ENCODE results near the gene HLA-DMA. TPM values are rescaled to one million over a fixed set of nuclear protein-coding genes. Genes with fewer than 3 reads are reported as not detected.
A peak's percentile ranks its signal among the peaks of the same experiment; 100 is the strongest.

HLA-DMA gene
- total and polyA plus RNA-seq, 9 of the 15 experiments (the other 6 are each of a cell fraction or from before 2014, with no cell fraction given) = 0.13 to 0.83 (median 0.51) TPM

DNA sequence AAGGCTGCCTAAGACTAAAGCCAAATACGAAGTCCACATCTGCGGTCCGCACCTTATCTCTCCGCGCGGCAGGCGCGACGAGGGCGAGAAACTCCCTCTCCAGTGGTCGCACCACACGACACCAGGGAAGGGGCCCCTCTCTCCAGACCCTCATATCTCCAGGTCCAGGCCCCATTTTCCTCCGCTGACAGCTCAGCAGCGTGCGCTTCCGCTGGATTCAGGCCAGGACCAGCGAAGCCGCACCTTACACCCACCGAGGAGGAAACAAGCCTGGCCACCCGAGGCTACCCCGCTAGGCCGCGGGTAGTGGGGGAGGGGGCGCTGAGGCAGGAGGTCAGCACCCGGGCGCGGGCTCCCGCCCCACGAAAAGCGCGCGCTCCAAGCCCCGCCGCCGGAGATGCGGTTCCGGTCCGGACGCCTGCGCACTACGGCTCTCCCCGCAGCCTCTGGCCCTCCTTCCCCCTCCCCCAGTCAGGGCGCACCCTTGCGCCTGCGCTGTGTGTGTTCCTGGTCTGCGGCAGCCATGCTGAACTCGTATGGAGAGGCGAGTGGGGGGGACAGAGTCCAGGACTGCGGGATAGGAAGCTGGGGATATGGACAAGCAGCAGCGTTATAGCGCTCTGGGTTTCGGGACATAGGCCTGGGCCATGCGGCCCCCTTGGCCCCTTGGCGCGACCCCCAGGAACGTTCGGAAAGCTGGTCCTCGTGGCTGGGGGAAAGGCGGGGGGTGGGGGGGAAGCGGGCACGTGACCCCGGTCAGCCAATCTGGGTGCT, 15.4 kb upstream of the HLA-DMA start, which contains the start of gene BRD2 (continued):
- TF ChIP-seq, protein P1, sequence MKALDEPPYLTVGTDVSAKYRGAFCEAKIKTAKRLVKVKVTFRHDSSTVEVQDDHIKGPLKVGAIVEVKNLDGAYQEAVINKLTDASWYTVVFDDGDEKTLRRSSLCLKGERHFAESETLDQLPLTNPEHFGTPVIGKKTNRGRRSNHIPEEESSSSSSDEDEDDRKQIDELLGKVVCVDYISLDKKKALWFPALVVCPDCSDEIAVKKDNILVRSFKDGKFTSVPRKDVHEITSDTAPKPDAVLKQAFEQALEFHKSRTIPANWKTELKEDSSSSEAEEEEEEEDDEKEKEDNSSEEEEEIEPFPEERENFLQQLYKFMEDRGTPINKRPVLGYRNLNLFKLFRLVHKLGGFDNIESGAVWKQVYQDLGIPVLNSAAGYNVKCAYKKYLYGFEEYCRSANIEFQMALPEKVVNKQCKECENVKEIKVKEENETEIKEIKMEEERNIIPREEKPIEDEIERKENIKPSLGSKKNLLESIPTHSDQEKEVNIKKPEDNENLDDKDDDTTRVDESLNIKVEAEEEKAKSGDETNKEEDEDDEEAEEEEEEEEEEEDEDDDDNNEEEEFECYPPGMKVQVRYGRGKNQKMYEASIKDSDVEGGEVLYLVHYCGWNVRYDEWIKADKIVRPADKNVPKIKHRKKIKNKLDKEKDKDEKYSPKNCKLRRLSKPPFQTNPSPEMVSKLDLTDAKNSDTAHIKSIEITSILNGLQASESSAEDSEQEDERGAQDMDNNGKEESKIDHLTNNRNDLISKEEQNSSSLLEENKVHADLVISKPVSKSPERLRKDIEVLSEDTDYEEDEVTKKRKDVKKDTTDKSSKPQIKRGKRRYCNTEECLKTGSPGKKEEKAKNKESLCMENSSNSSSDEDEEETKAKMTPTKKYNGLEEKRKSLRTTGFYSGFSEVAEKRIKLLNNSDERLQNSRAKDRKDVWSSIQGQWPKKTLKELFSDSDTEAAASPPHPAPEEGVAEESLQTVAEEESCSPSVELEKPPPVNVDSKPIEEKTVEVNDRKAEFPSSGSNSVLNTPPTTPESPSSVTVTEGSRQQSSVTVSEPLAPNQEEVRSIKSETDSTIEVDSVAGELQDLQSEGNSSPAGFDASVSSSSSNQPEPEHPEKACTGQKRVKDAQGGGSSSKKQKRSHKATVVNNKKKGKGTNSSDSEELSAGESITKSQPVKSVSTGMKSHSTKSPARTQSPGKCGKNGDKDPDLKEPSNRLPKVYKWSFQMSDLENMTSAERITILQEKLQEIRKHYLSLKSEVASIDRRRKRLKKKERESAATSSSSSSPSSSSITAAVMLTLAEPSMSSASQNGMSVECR (CRISPR knock-in tag; IDR thresholded peaks at IDR 0.05) = peak; percentile 89
- TF ChIP-seq MAFG (tag; conservative IDR thresholded peaks at IDR 0.05) (no peak), IRF2 (CRISPR knock-in tag; IDR thresholded peaks at IDR 0.05) (no peak), FUS (optimal IDR thresholded peaks at IDR 0.05; ENCODE audit: low read depth, low read length) (no peak), SMC3 (conservative IDR thresholded peaks at IDR 0.05; ENCODE audit: insufficient read depth, low read depth, low read length) (0 out of 2 replicates have a peak, but pooled peaks have one; percentile 12), PPARD (CRISPR knock-in tag; IDR thresholded peaks at IDR 0.05) (no peak), FOXA3 (CRISPR knock-in tag; conservative IDR thresholded peaks at IDR 0.05 in 1 of 2, IDR thresholded peaks at IDR 0.05 in 1 of 2) (peak in 1 of 2 experiments; percentile 55; a peak in 1 of 4 replicates), ZNF224 (CRISPR knock-in tag; IDR thresholded peaks at IDR 0.05) (no peak), DPF2 (IDR thresholded peaks at IDR 0.05) (peak; percentile 77), CBX8 (IDR thresholded peaks at IDR 0.05; ENCODE audit: borderline replicate concordance, extremely low read depth, low read depth, low read length, poor library complexity, severe bottlenecking) (no peak), CAMTA2 (CRISPR knock-in tag; conservative IDR thresholded peaks at IDR 0.05) (no peak), FOXP1 (CRISPR knock-in tag; IDR thresholded peaks at IDR 0.05) (peak; percentile 85), MEF2A (IDR thresholded peaks at IDR 0.05; ENCODE audit: control insufficient read depth, low read depth, low read length) (no peak), SNIP1 (IDR thresholded peaks at IDR 0.05; ENCODE audit: low read depth) (no peak), POLR3A (IDR thresholded peaks at IDR 0.05; ENCODE audit: borderline replicate concordance, extremely low read depth, insufficient read depth, insufficient read length) (no peak), SREBF1 (IDR thresholded peaks at IDR 0.05; ENCODE audit: borderline replicate concordance, low read depth, low read length) (no peak)
- TF ChIP-seq, protein P2, sequence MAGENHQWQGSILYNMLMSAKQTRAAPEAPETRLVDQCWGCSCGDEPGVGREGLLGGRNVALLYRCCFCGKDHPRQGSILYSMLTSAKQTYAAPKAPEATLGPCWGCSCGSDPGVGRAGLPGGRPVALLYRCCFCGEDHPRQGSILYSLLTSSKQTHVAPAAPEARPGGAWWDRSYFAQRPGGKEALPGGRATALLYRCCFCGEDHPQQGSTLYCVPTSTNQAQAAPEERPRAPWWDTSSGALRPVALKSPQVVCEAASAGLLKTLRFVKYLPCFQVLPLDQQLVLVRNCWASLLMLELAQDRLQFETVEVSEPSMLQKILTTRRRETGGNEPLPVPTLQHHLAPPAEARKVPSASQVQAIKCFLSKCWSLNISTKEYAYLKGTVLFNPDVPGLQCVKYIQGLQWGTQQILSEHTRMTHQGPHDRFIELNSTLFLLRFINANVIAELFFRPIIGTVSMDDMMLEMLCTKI (IDR thresholded peaks at IDR 0.05; ENCODE audit: partially characterized antibody) = no peak
- TF ChIP-seq, protein P3, sequence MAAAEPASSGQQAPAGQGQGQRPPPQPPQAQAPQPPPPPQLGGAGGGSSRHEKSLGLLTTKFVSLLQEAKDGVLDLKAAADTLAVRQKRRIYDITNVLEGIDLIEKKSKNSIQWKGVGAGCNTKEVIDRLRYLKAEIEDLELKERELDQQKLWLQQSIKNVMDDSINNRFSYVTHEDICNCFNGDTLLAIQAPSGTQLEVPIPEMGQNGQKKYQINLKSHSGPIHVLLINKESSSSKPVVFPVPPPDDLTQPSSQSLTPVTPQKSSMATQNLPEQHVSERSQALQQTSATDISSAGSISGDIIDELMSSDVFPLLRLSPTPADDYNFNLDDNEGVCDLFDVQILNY (CRISPR knock-in tag; IDR thresholded peaks at IDR 0.05) = no peak; the same call in 1 of the 2 replicates
- TF ChIP-seq, protein P4, sequence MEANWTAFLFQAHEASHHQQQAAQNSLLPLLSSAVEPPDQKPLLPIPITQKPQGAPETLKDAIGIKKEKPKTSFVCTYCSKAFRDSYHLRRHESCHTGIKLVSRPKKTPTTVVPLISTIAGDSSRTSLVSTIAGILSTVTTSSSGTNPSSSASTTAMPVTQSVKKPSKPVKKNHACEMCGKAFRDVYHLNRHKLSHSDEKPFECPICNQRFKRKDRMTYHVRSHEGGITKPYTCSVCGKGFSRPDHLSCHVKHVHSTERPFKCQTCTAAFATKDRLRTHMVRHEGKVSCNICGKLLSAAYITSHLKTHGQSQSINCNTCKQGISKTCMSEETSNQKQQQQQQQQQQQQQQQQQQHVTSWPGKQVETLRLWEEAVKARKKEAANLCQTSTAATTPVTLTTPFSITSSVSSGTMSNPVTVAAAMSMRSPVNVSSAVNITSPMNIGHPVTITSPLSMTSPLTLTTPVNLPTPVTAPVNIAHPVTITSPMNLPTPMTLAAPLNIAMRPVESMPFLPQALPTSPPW (CRISPR knock-in tag; IDR thresholded peaks at IDR 0.05) = no peak

Data from K562 (cell line).